GM21825 (cell line): ENCODE measurements around the gene CHMP2B.

Experiments
- ATAC-seq: cut with Tn5 transposase; IDR thresholded peaks from one replicate; pipeline ENCODE4 v1.9.1; 2021; ENCODE audit warnings: mild to moderate bottlenecking, moderate library complexity; ENCODE audit not compliant: unreplicated experiment

CHMP2B gene

GRCh38 chr3:87227104-87227834, at the start of gene CHMP2B:
CHMP2B (plus strand) TSS chr3:87227309; CDS start chr3:87227523, 214 bp downstream.
- peak; percentile 95 for ATAC-seq

- no peak for ATAC-seq
Measured at GRCh38 chr3:87179642-87180041, 47.5 kb upstream of the CHMP2B start.

- no peak for ATAC-seq
Measured at GRCh38 chr3:87181551-87181950, 45.6 kb upstream of the CHMP2B start.

- ATAC-seq, result no peak
Measured at GRCh38 chr3:87182023-87182422, 45.1 kb upstream of the CHMP2B start.

GRCh38 chr3:87186608-87187159, 40.4 kb upstream of the CHMP2B start:
- ATAC-seq, result no peak

GRCh38 chr3:87191175-87191574, 35.9 kb upstream of the CHMP2B start:
- no peak for ATAC-seq

- no peak for ATAC-seq
Measured at GRCh38 chr3:87191641-87192040, 35.5 kb upstream of the CHMP2B start.

- no peak for ATAC-seq
Measured at GRCh38 chr3:87196879-87197278, 30.2 kb upstream of the CHMP2B start.

GRCh38 chr3:87197531-87197930, 29.6 kb upstream of the CHMP2B start:
- no peak for ATAC-seq

GRCh38 chr3:87198774-87199173, 28.3 kb upstream of the CHMP2B start:
- no peak for ATAC-seq

- ATAC-seq, result no peak
Measured at GRCh38 chr3:87199628-87200027, 27.5 kb upstream of the CHMP2B start.

GRCh38 chr3:87200060-87200647, 27.0 kb upstream of the CHMP2B start:
- ATAC-seq, result no peak

GRCh38 chr3:87201727-87202126, 25.4 kb upstream of the CHMP2B start:
- ATAC-seq, result no peak

- ATAC-seq, result no peak
Measured at GRCh38 chr3:87203809-87204208, 23.3 kb upstream of the CHMP2B start.

GRCh38 chr3:87206070-87206469, 21.0 kb upstream of the CHMP2B start:
- ATAC-seq, result no peak

- no peak for ATAC-seq
Measured at GRCh38 chr3:87206635-87207034, 20.5 kb upstream of the CHMP2B start.

- no peak for ATAC-seq
Measured at GRCh38 chr3:87207460-87207859, 19.6 kb upstream of the CHMP2B start.

GRCh38 chr3:87209111-87209510, 18.0 kb upstream of the CHMP2B start:
- ATAC-seq, result no peak

GRCh38 chr3:87218560-87218959, 8.5 kb upstream of the CHMP2B start:
- no peak for ATAC-seq

- ATAC-seq, result no peak
Measured at GRCh38 chr3:87219611-87220010, 7.5 kb upstream of the CHMP2B start.

- ATAC-seq, result no peak
Measured at GRCh38 chr3:87225659-87226058, 1.4 kb upstream of the CHMP2B start.

GRCh38 chr3:87227835-87228144, 681 bp downstream of the CHMP2B start:
- peak; percentile 7 for ATAC-seq

- no peak for ATAC-seq
Measured at GRCh38 chr3:87228316-87228715, 1.2 kb downstream of the CHMP2B start.
